D721Med (cell line): ENCODE measurements around the gene GRIA4.
"Not testable (repeated sequence)": the region's sequence is repeated elsewhere in the genome, so short reads cannot be mapped to it uniquely, and the experiment has no call there.

Experiments
- DNase-seq: peaks from one replicate; pipeline ENCODE4 v3.0.0; 2011; ENCODE audit warnings: low spot score; ENCODE audit not compliant: insufficient read length
- FAIRE-seq: peaks from 2 replicates; lab custom pipeline; 2011; peaks lifted over from hg19 to GRCh38; lab: Jason Lieb, UNC
- CTCF ChIP-seq: IDR thresholded peaks from 2 replicates; pipeline ENCODE4 v1.5.1; 2012; ENCODE audit warnings: mild to moderate bottlenecking, control low read depth; ENCODE audit not compliant: insufficient read depth; ENCODE audit errors: missing control alignments

The GRIA4 gene

DNA sequence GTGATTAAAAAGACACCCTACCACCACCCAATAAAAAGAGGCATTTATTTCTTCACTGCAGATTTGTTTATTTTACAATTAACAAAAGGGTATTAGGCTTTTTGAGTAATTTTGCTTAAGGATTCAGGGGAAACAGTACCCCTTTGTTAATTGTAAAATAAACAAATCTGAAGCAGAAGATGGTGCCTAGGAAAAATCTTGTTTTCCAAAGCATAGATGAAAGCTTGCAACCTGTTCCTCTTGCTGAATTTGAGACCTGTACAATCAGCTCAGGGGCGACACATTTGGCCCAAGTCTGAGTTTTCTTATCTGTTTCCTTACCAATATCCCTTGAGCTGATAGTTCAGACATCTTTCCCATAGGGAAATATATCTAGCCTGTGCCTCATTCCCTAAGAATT, 171.9 kb downstream of the GRIA4 start:
- TF ChIP-seq CTCF: no peak
- DNase-seq: no peak
- no peak for FAIRE-seq

GRCh38 chr11:105783216-105783615, 173.3 kb downstream of the GRIA4 start:
- DNase-seq (no peak), FAIRE-seq (no peak)
- no peak for TF ChIP-seq CTCF

- FAIRE-seq, DNase-seq: not testable (repeated sequence)
These were observed 176.0 kb downstream of the GRIA4 start for GRCh38 chr11:105785850-105786249.

GRCh38 chr11:105786741-105787140, 176.9 kb downstream of the GRIA4 start:
- TF ChIP-seq CTCF: no peak
- no peak for FAIRE-seq

GRCh38 chr11:105789579-105790420, 179.9 kb downstream of the GRIA4 start:
- FAIRE-seq: no peak
- DNase-seq: no peak
- no peak for TF ChIP-seq CTCF

More at GRCh38 chr11:105786741-105787140, 176.9 kb downstream of the GRIA4 start:
- no peak for DNase-seq

GRCh38 chr11:105790840-105791239, 181.0 kb downstream of the GRIA4 start:
- TF ChIP-seq CTCF: no peak
- no peak for DNase-seq
- FAIRE-seq: no peak

- DNase-seq (no peak), FAIRE-seq (no peak)
- TF ChIP-seq CTCF: no peak
These were observed 183.2 kb downstream of the GRIA4 start for GRCh38 chr11:105793092-105793491.

DNA sequence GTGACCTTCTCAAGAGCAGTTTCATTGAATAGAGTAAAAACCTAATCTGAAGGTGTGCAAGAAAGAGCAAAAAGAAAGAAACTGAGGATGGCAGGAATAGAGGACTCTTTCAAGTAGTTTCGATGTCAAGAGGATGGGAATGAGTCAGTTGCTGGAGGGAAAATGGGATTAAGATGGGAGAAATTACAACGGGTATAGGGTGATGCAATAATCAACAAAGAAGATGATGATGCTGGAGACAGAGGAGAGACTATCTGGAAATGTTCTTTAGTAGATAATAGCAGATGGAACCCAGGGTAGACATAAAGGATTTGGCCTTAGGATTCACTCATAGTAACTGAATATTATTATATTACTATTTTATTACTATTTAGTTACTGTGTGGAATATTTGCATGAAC, 189.4 kb downstream of the GRIA4 start:
- FAIRE-seq (no peak), DNase-seq (no peak)
- TF ChIP-seq CTCF: no peak
